CD14-positive monocyte (primary cell): ENCODE results near the gene STK39. TPM values are rescaled to one million over a fixed set of nuclear protein-coding genes. Genes with fewer than 3 reads are reported as not detected.

Experiments
- DNase-seq, 3 donors: peaks; one replicate each; pipeline ENCODE4 v3.0.0-alpha.2; 2011 to 2022
- H2AFZ ChIP-seq: 2 replicates; pipeline ENCODE4 v1.6.0; 2012; ENCODE audit warnings: mild to moderate bottlenecking, low read depth, low read length, inconsistent platforms; ENCODE audit not compliant: insufficient read depth, poor library complexity, severe bottlenecking
- H3K27ac ChIP-seq, 2 donors: 1 replicate in 1 of 2; 2 replicates in 1 of 2; pipeline ENCODE4 v1.5.1; 2012 to 2013; ENCODE audit warnings: low read length in 2 of 2, control low read depth in 1 of 2, inconsistent platforms in 1 of 2, low read depth in 1 of 2, mild to moderate bottlenecking in 1 of 2
- H3K27me3 ChIP-seq, 2 donors: one replicate each; pipeline versions ENCODE4 v1.6.0 to v1.6.1; 2011 to 2013; ENCODE audit warnings: low read length in 2 of 2; ENCODE audit not compliant: control insufficient read depth in 2 of 2, insufficient read depth in 2 of 2
- H3K36me3 ChIP-seq, 2 donors: replicated peaks in 1 of 2; 1 replicate in 1 of 2; 2 replicates in 1 of 2; pipeline versions ENCODE4 v1.5.1 to v1.6.1; 2012 to 2013; ENCODE audit warnings: low read length in 2 of 2, control low read depth in 1 of 2, inconsistent platforms in 1 of 2, mild to moderate bottlenecking in 1 of 2; ENCODE audit not compliant: insufficient read depth in 2 of 2, control insufficient read depth in 1 of 2
- H3K4me1 ChIP-seq, 2 donors: 1 replicate in 1 of 2; 2 replicates in 1 of 2; pipeline versions ENCODE4 v1.5.1 to v1.6.1; 2012 to 2013; ENCODE audit warnings: low read length in 2 of 2, control low read depth in 1 of 2, inconsistent platforms in 1 of 2, mild to moderate bottlenecking in 1 of 2, moderate library complexity in 1 of 2; ENCODE audit not compliant: insufficient read depth in 2 of 2, control insufficient read depth in 1 of 2
- H3K4me2 ChIP-seq: replicated peaks from 2 replicates; pipeline ENCODE3; 2012; ENCODE audit warnings: low read length, moderate library complexity, mild to moderate bottlenecking; ENCODE audit not compliant: poor library complexity, severe bottlenecking; ENCODE audit errors: extremely low read depth
- H3K4me3 ChIP-seq, 3 experiments: fragments of 200-600 bp in 1 of 3; sonication (generic) in 1 of 3; replicated peaks in 1 of 3; 1 replicate in 2 of 3; 2 replicates in 1 of 3; pipeline ENCODE4 v1.5.1; 2011 to 2013; ENCODE audit warnings: low read length in 3 of 3, mild to moderate bottlenecking in 3 of 3, control low read depth in 2 of 3, low read depth in 2 of 3, inconsistent platforms in 1 of 3, moderate library complexity in 1 of 3
- H3K79me2 ChIP-seq: 2 replicates; pipeline ENCODE4 v1.6.0; 2012; ENCODE audit warnings: mild to moderate bottlenecking, control low read depth, inconsistent platforms, low read length, moderate library complexity; ENCODE audit not compliant: insufficient read depth
- H3K9ac ChIP-seq: 2 replicates; pipeline ENCODE4 v1.6.0; 2017; ENCODE audit warnings: low read length, mild to moderate bottlenecking; ENCODE audit not compliant: insufficient read depth, poor library complexity, severe bottlenecking
- H3K9me3 ChIP-seq, 2 donors: replicated peaks in 1 of 2; 1 replicate in 1 of 2; 2 replicates in 1 of 2; pipeline versions ENCODE4 v1.5.1 to v1.6.1; 2012 to 2013; ENCODE audit warnings: low read length in 2 of 2, control low read depth in 1 of 2; ENCODE audit not compliant: control insufficient read depth in 1 of 2, insufficient read depth in 1 of 2
- H4K20me1 ChIP-seq: 2 replicates; pipeline ENCODE4 v1.6.0; 2012; ENCODE audit warnings: mild to moderate bottlenecking, low read length, control low read depth, moderate library complexity; ENCODE audit not compliant: insufficient read depth
- H3K27ac Mint-ChIP-seq, 7 donors: one replicate each; pipeline ENCODE4 v1.8.0; 2020; ENCODE audit warnings: mild to moderate bottlenecking in 7 of 7, mixed read lengths in 7 of 7, moderate library complexity in 6 of 7, inconsistent platforms in 2 of 7
- H3K27me3 Mint-ChIP-seq, 3 donors: one replicate each; pipeline ENCODE4 v1.8.0; 2021 to 2022; ENCODE audit warnings: low read depth in 3 of 3, mild to moderate bottlenecking in 3 of 3, mixed read lengths in 3 of 3, moderate library complexity in 3 of 3, inconsistent platforms in 1 of 3
- H3K36me3 Mint-ChIP-seq, 2 donors: one replicate each; pipeline ENCODE4 v1.8.0; 2020; ENCODE audit warnings: mixed read lengths in 2 of 2, inconsistent platforms in 1 of 2, mild to moderate bottlenecking in 1 of 2
- H3K4me1 Mint-ChIP-seq: one replicate; pipeline ENCODE4 v1.8.0; 2020; ENCODE audit warnings: mild to moderate bottlenecking, mixed read lengths
- H3K4me3 Mint-ChIP-seq, 2 donors: one replicate each; pipeline ENCODE4 v1.8.0; 2020; ENCODE audit warnings: mild to moderate bottlenecking in 2 of 2, mixed read lengths in 2 of 2, moderate library complexity in 1 of 2
- H3K9me3 Mint-ChIP-seq, 7 donors: one replicate each; pipeline ENCODE4 v1.8.0; 2020 to 2022; ENCODE audit warnings: mixed read lengths in 7 of 7, mild to moderate bottlenecking in 6 of 7, moderate library complexity in 6 of 7, inconsistent platforms in 2 of 7
- WGBS: methylation state at CpG from one replicate; pipeline ENCODE4 v1.1.5; 2013; ENCODE audit warnings: missing lambda C conversion rate; ENCODE audit not compliant: insufficient coverage; 5-methylcytosine and 5-hydroxymethylcytosine counted together
- intact Hi-C, 2 donors: fragments of 100-400 bp; cut with micrococcal nuclease; formaldehyde crosslinking; loops; one replicate each; pipeline versions ENCODE4 v1.15.0 to v1.15.1; 2023
- polyA plus RNA-seq, 3 donors: library from polyadenylated mRNA; depleted of rRNA in 1 of 3; unstranded in 2 of 3; stranded (reverse) in 1 of 3; fragments of 300-500 nt in 2 of 3; fragments of >200 nt in 1 of 3; fragmentation: Illumina TruSeq in 2 of 3; gene quantifications; 1 replicate in 2 of 3; 2 replicates in 1 of 3; pipeline ENCODE4 v1.2.3, GENCODE V29; 2012 to 2021
- TF ChIP-seq, protein P1 (sequence below): fragments of 200-600 bp; IDR thresholded peaks from one replicate; pipeline ENCODE4 v1.8.0; 2022; ENCODE audit warnings: antibody characterized with exemption, mild to moderate bottlenecking

Gene STK39
- polyA plus RNA-seq, 3 donors: 1.2 to 2.7 (median 2.6) TPM

DNA sequence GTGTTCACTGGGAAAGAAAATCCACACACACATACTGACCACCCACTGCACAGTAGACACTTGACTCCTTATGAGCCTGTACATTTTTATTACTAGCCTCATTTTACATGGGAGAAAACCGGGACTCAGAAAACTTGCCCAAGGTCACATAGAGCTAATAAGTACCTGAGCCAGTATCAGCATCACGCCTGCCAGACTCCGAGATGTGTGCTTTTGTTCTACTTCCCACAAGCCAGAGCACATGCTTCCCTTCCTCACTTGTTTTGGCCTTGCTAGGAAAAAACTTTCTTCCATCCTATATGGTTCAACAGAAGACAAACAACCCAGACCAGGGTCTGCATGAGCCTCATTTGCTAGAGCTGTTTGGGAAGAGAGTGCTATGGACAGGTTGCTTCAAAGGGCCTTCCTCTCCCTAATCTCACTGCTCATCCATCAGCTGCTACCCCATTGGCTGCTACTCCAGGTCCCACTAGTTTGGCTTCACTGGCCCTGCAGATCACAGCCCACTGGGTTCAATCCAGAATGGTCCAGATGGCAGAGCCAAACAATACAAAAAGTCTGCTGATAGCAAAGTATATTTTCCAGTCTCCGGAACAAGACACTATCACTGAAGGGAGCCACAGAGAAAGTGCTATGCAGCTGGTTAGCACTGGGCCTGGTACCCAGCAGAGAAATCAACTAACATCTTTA, 63.9 kb downstream of the STK39 start:
- H3K4me2 ChIP-seq: no peak overlapping the region
- Mint-ChIP-seq H3K27ac (peak overlapping the region in 5 of 7 donors; percentile 7 to 95 (median 32)), H3K4me1 (peaks cover 38% of the 10 kb centered on the region)

DNA sequence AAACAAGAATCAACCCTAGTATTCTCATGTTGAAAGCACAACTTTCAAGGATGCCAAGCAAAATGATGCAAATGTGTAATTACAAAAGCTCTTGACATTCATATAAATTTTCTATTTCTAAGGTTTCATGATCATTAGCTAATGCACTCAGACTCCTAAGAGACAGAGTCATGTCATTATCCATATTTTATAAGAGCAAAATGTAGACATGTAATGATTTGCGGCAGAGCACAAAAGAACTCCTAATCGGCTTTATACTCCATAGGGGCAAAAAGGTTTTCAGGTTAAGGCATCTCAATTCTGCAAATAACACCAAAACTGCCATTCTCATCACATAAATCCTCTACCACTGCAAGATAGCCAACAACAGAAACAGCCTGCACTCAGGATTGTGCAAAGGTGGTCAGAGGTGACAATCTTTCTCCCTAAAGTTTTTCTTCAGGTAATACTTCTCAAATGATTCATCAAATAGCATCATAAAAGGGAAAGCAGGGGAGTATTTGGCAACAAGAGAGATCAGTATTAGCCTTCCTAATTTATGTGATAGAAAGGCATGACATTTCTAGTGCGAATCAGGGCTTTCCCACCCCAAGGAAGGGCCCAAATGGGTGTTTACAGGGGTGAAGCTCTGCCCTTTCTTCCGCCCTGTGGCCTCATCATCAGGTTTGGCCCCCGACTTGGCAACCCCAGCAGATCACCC, 64.7 kb downstream of the STK39 start:
- Mint-ChIP-seq H3K36me3 (peaks cover 13 to 18% of the 10 kb centered on the region in 2 donors), H3K9me3 (no peaks in the 10 kb centered on the region), H3K4me3 (no peak overlapping the region), H3K27me3 (no peaks in the 10 kb centered on the region), H3K27ac (peak overlapping the region in 3 of 7 donors; percentile 7 to 10 (median 10)), H3K4me1 (peaks cover 38% of the 10 kb centered on the region)
- Histone ChIP-seq H3K27me3 (no peaks in the 10 kb centered on the region), H3K4me3 (no peak overlapping the region), H3K9ac (no peak overlapping the region), H3K4me2 (no peak overlapping the region), H4K20me1 (no peaks in the 10 kb centered on the region), H2AFZ (no peak overlapping the region), H3K4me1 (peaks cover 29 to 40% of the 10 kb centered on the region in 2 donors), H3K27ac (peak overlapping the region in 1 of 2 donors; percentile 85), H3K9me3 (no peaks in the 10 kb centered on the region), H3K36me3 (peaks cover 7 to 27% of the 10 kb centered on the region in 2 donors), H3K79me2 (peaks cover 53% of the 10 kb centered on the region)
- TF ChIP-seq, protein P1, sequence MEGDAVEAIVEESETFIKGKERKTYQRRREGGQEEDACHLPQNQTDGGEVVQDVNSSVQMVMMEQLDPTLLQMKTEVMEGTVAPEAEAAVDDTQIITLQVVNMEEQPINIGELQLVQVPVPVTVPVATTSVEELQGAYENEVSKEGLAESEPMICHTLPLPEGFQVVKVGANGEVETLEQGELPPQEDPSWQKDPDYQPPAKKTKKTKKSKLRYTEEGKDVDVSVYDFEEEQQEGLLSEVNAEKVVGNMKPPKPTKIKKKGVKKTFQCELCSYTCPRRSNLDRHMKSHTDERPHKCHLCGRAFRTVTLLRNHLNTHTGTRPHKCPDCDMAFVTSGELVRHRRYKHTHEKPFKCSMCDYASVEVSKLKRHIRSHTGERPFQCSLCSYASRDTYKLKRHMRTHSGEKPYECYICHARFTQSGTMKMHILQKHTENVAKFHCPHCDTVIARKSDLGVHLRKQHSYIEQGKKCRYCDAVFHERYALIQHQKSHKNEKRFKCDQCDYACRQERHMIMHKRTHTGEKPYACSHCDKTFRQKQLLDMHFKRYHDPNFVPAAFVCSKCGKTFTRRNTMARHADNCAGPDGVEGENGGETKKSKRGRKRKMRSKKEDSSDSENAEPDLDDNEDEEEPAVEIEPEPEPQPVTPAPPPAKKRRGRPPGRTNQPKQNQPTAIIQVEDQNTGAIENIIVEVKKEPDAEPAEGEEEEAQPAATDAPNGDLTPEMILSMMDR: no peak
- 93% methylated on average over 2 of the region's 5 CpGs for WGBS
- intact Hi-C loops: no loop called here
- no peak for DNase-seq

More for the DNA sequence above, 63.9 kb downstream of the STK39 start:
- Histone ChIP-seq H3K9ac (no peak overlapping the region), H3K79me2 (peaks cover 55% of the 10 kb centered on the region), H4K20me1 (no peaks in the 10 kb centered on the region), H3K36me3 (peaks cover 7 to 27% of the 10 kb centered on the region in 2 donors), H3K27ac (peak overlapping the region in 1 of 2 donors; percentile 85), H3K4me1 (peaks cover 29 to 40% of the 10 kb centered on the region in 2 donors), H2AFZ (no peak overlapping the region), H3K9me3 (no peaks in the 10 kb centered on the region), H3K4me3 (peak overlapping the region in 1 of 3 experiments; percentile 66), H3K27me3 (no peaks in the 10 kb centered on the region)
- Mint-ChIP-seq H3K4me3 (no peak overlapping the region), H3K9me3 (no peaks in the 10 kb centered on the region), H3K27me3 (no peaks in the 10 kb centered on the region), H3K36me3 (peaks cover 15 to 18% of the 10 kb centered on the region in 2 donors)
- intact Hi-C loops: no loop called here
- 100% methylated on average over 4 of the region's 4 CpGs for WGBS
- TF ChIP-seq, protein P1: no peak
- no peak for DNase-seq
